Measurements from ENCODE around the gene SH3GL2. TPM values are rescaled to one million over a fixed set of nuclear protein-coding genes. Genes with fewer than 3 reads are reported as not detected.

Gene SH3GL2
- polyA plus RNA-seq, 1 donor (not counting 4 experiments of a cell fraction or from before 2014, with no cell fraction given), result not detected

- DNase-seq (ENCODE audit: low read depth, low spot score), result no peak
- Histone ChIP-seq H3K4me1 (ENCODE audit: control insufficient read depth, extremely low read depth, insufficient read depth, low read length) (no peaks in the 10 kb centered on the region), H2AFZ (ENCODE audit: control insufficient read depth, low read length) (no peak overlapping the region), H3K4me3 (ENCODE audit: control insufficient read depth in 2 of 3, extremely low read depth in 1 of 3, insufficient read depth in 2 of 3, low read depth in 1 of 3, low read length in 3 of 3) (no peak overlapping the region), H3K9me1 (ENCODE audit: control insufficient read depth, extremely low read depth, insufficient read depth, low read length) (no peaks in the 10 kb centered on the region), H3K27ac (ENCODE audit: control insufficient read depth, insufficient read depth, low read length) (no peak overlapping the region), H3K9ac (ENCODE audit: control insufficient read depth, extremely low read depth, insufficient read depth, low read length) (no peak overlapping the region), H3K27me3 (ENCODE audit: control insufficient read depth, extremely low read depth, insufficient read depth, low read length) (no peaks in the 10 kb centered on the region), H3K79me2 (ENCODE audit: control insufficient read depth, insufficient read depth, low read length) (no peaks in the 10 kb centered on the region), H3K4me2 (ENCODE audit: control insufficient read depth, extremely low read depth, insufficient read depth, low read depth, low read length) (no peak overlapping the region), H4K20me1 (ENCODE audit: control insufficient read depth, extremely low read depth, insufficient read depth, low read length) (no peaks in the 10 kb centered on the region), H3K9me3 (ENCODE audit: control insufficient read depth, low read depth, low read length) (no peaks in the 10 kb centered on the region), H3K36me3 (ENCODE audit: control insufficient read depth in 2 of 2, extremely low read depth in 1 of 2, insufficient read depth in 2 of 2, low read length in 2 of 2) (no peaks in the 10 kb centered on the region)
- no peak for FAIRE-seq
- dilution Hi-C loops (cut with MboI; ENCODE audit: extremely low pct_ligation_motif_present, low sequenced_read_pairs), result no loop called here
- TF ChIP-seq, protein P1, sequence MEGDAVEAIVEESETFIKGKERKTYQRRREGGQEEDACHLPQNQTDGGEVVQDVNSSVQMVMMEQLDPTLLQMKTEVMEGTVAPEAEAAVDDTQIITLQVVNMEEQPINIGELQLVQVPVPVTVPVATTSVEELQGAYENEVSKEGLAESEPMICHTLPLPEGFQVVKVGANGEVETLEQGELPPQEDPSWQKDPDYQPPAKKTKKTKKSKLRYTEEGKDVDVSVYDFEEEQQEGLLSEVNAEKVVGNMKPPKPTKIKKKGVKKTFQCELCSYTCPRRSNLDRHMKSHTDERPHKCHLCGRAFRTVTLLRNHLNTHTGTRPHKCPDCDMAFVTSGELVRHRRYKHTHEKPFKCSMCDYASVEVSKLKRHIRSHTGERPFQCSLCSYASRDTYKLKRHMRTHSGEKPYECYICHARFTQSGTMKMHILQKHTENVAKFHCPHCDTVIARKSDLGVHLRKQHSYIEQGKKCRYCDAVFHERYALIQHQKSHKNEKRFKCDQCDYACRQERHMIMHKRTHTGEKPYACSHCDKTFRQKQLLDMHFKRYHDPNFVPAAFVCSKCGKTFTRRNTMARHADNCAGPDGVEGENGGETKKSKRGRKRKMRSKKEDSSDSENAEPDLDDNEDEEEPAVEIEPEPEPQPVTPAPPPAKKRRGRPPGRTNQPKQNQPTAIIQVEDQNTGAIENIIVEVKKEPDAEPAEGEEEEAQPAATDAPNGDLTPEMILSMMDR (optimal IDR thresholded peaks at IDR 0.05 in 1 of 3, IDR thresholded peaks at IDR 0.05 in 1 of 3, conservative IDR thresholded peaks at IDR 0.05 in 1 of 3; ENCODE audit: extremely low read depth in 1 of 3, insufficient read depth in 2 of 3, low read length in 3 of 3), result no peak
- no peak for TF ChIP-seq EZH2 (IDR thresholded peaks at IDR 0.05; ENCODE audit: low read length)
These were observed 52.5 kb downstream of the SH3GL2 start for GRCh38 chr9:17631396-17631795.

GRCh38 chr9:17632994-17633393 lies 54.1 kb downstream of the SH3GL2 start:
- H3K9ac ChIP-seq (ENCODE audit: control insufficient read depth, extremely low read depth, insufficient read depth, low read length), result no peak overlapping the region
- H3K27ac ChIP-seq (ENCODE audit: control insufficient read depth, insufficient read depth, low read length), result no peak overlapping the region
- dilution Hi-C loops (cut with MboI; ENCODE audit: extremely low pct_ligation_motif_present, low sequenced_read_pairs), result no loop called here
- H3K4me3 ChIP-seq (ENCODE audit: control insufficient read depth in 2 of 3, extremely low read depth in 1 of 3, insufficient read depth in 2 of 3, low read depth in 1 of 3, low read length in 3 of 3), result no peak overlapping the region
- no peaks in the 10 kb centered on the region for H3K4me1 ChIP-seq (ENCODE audit: control insufficient read depth, extremely low read depth, insufficient read depth, low read length)
- DNase-seq (ENCODE audit: low read depth, low spot score), result no peak
- H3K4me2 ChIP-seq (ENCODE audit: control insufficient read depth, extremely low read depth, insufficient read depth, low read depth, low read length), result no peak overlapping the region
- no peaks in the 10 kb centered on the region for H3K79me2 ChIP-seq (ENCODE audit: control insufficient read depth, insufficient read depth, low read length)
- H3K27me3 ChIP-seq (ENCODE audit: control insufficient read depth, extremely low read depth, insufficient read depth, low read length), result no peaks in the 10 kb centered on the region
- H2AFZ ChIP-seq (ENCODE audit: control insufficient read depth, low read length), result no peak overlapping the region
- TF ChIP-seq, protein P1 (optimal IDR thresholded peaks at IDR 0.05 in 1 of 3, IDR thresholded peaks at IDR 0.05 in 1 of 3, conservative IDR thresholded peaks at IDR 0.05 in 1 of 3; ENCODE audit: extremely low read depth in 1 of 3, insufficient read depth in 2 of 3, low read length in 3 of 3), result no peak
- TF ChIP-seq EZH2 (IDR thresholded peaks at IDR 0.05; ENCODE audit: low read length), result no peak
- no peak for FAIRE-seq
- H4K20me1 ChIP-seq (ENCODE audit: control insufficient read depth, extremely low read depth, insufficient read depth, low read length), result no peaks in the 10 kb centered on the region
- H3K9me3 ChIP-seq (ENCODE audit: control insufficient read depth, low read depth, low read length), result no peaks in the 10 kb centered on the region
- no peaks in the 10 kb centered on the region for H3K36me3 ChIP-seq (ENCODE audit: control insufficient read depth in 2 of 2, extremely low read depth in 1 of 2, insufficient read depth in 2 of 2, low read length in 2 of 2)
- H3K9me1 ChIP-seq (ENCODE audit: control insufficient read depth, extremely low read depth, insufficient read depth, low read length), result no peaks in the 10 kb centered on the region
